Rectal smooth muscle tissue (tissue), 1 donor: ENCODE results near the gene NCBP1.
"Not testable (repeated sequence)": the region's sequence is repeated elsewhere in the genome, so short reads cannot be mapped to it uniquely, and the experiment has no call there.

Experiments used
- H3K27ac ChIP-seq: one replicate; pipeline ENCODE4 v1.7.0; 2013; ENCODE audit warnings: low read depth, low read length, inconsistent platforms
- H3K27me3 ChIP-seq: one replicate; pipeline ENCODE4 v1.7.0; 2013; ENCODE audit warnings: low read length; ENCODE audit not compliant: control insufficient read depth, insufficient read depth
- H3K36me3 ChIP-seq: one replicate; pipeline ENCODE4 v1.7.0; 2013; ENCODE audit warnings: low read length; ENCODE audit not compliant: control insufficient read depth, insufficient read depth
- H3K4me1 ChIP-seq: one replicate; pipeline ENCODE4 v1.7.0; 2013; ENCODE audit warnings: low read length; ENCODE audit not compliant: control insufficient read depth, insufficient read depth
- H3K4me3 ChIP-seq: one replicate; pipeline ENCODE4 v1.7.0; 2013; ENCODE audit warnings: low read length
- H3K9ac ChIP-seq: one replicate; pipeline ENCODE4 v1.7.0; 2013; ENCODE audit warnings: low read length

The NCBP1 gene

DNA sequence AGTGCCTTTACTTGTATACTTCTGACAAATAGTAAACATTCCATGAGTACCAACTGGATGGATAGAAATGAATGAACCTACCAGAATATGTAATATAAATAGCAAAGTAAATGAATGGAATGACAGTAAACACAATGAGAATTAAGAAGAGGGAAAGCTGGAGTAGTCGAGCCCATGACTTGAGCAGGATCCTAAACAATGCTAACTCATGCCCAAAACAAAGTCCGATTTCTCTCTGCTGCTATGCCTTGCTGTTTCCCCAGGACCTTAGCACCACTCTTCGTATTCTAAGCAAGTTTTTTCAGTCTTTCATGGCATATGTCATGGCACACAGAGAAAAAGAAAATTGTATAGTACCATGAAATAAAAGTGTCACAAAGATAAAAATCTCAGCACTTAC, 61.8 kb downstream of the NCBP1 start:
- Histone ChIP-seq H3K9ac (no peak overlapping the region), H3K4me3 (peak overlapping the region; percentile 86), H3K36me3 (no peaks in the 10 kb centered on the region), H3K27ac (no peak overlapping the region), H3K4me1 (peaks cover 22% of the 10 kb centered on the region), H3K27me3 (no peaks in the 10 kb centered on the region)

GRCh38 chr9:97695995-97696802, 62.6 kb downstream of the NCBP1 start:
- peak overlapping the region; percentile 86 for H3K4me3 ChIP-seq
- H3K27me3 ChIP-seq: no peaks in the 10 kb centered on the region
- no peaks in the 10 kb centered on the region for H3K36me3 ChIP-seq
- H3K9ac ChIP-seq: peak overlapping the region; percentile 80
- peaks cover 22% of the 10 kb centered on the region for H3K4me1 ChIP-seq
- H3K27ac ChIP-seq: peak overlapping the region; percentile 94

DNA sequence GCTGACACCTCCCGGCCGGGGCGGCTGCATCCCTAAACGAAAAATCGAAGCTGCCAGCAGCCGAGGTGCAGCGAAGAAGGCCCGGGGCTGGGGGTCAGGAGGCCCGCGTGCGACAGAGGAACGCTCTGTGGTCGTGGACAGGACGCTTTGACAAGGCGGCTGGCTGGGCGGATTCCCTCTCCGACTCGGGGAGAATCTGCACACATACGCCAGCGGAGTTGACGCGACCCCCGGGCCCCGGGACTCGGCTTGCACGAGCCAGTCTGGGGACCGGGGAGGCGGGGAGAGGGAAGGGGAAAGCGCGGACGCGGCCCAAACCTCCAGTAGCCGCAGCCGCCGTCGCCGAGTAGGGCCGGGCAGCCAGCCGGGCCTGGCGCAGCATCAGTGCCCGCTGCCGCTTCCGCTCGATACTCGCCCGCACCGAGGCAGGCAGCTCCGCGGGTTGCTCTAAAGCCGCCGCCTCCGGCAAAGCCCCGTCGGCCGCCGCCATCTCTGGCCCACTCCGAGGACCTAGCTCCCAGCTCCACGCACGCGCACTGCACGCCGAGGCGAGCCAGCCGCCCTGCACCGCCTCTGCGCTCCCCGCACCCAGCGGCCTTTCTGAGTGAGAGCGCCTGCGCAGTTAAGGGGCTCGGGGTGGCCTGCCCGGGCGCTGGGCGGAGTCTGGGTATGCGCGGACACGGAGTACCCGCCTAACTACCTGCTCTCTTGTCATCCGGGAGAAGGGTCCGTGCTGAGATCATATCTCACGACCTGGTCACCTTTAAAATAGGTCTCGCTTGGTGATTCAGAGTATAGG, 63.4 kb downstream of the NCBP1 start, which contains the start of gene XPA:
Gene XPA (minus strand): TSS at position 538 of the 799 bp plus-strand sequence. CDS start 48 bp downstream, at position 490.
- Histone ChIP-seq H3K4me3 (peak within 1 kb of the TSS; percentile 86), H3K27me3 (no peaks in the 10 kb centered on the region), H3K27ac (peak within 1 kb of the TSS; percentile 94), H3K36me3 (no peaks in the 10 kb centered on the region), H3K9ac (peak within 1 kb of the TSS; percentile 80), H3K4me1 (peaks cover 22% of the 10 kb centered on the region)

GRCh38 chr9:97697837-97698236, 64.2 kb downstream of the NCBP1 start:
- Histone ChIP-seq H3K9ac (no peak overlapping the region), H3K36me3 (no peaks in the 10 kb centered on the region), H3K4me1 (peaks cover 22% of the 10 kb centered on the region), H3K4me3 (peak overlapping the region; percentile 86), H3K27ac (peak overlapping the region; percentile 94), H3K27me3 (no peaks in the 10 kb centered on the region)

DNA sequence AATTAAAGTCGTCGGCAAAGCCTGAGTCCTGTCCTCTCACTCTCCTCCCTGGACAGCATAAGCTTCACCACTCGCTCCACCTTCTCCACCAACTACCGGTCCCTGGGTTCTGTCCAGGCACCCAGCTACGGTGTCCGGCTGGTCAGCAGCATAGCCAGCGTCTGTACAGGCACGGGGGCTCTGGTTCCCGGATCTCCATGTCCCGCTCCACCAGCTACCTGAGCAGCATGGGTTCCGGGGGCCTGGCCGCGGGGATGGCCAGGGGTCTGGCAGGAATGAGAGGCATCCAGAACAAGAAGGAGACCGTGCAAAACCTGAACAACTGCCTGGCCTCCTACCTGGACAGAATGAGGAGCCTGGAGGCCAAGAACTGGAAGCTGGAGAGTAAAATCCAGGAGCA, 65.2 kb downstream of the NCBP1 start:
- no peak overlapping the region for H3K4me3 ChIP-seq
- H3K27me3 ChIP-seq: no peaks in the 10 kb centered on the region
- H3K9ac ChIP-seq: no peak overlapping the region
- H3K36me3 ChIP-seq: no peaks in the 10 kb centered on the region
- peaks cover 26% of the 10 kb centered on the region for H3K4me1 ChIP-seq
- no peak overlapping the region for H3K27ac ChIP-seq

- not testable (repeated sequence) for H3K4me3 ChIP-seq, H3K36me3 ChIP-seq, H3K9ac ChIP-seq, H3K27ac ChIP-seq, H3K27me3 ChIP-seq
- peaks cover 28% of the 10 kb centered on the region for H3K4me1 ChIP-seq
Observed at GRCh38 chr9:97699281-97699680, 65.7 kb downstream of the NCBP1 start.

DNA sequence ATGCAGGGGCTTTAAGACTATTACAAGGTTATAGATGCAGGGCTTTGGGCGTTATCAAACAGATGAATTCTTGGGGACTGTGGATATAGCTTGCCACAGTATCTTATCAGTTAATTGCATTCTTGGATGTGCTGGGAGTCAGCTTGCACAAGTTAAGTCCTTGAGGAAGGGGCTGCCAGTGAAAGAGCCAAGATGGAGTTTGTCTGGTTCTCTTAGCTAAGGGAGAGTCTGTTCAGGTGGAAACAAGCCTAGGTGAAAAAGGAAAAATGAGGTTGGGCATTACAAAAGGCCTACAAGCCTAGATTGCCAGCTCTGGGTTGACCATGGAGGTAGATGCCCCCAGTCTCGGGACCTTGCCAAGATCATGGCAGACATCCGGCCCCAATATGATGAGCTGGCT, 66.2 kb downstream of the NCBP1 start:
- not testable (repeated sequence) for H3K4me3 ChIP-seq, H3K27me3 ChIP-seq, H3K36me3 ChIP-seq, H3K27ac ChIP-seq, H3K9ac ChIP-seq
- peaks cover 27% of the 10 kb centered on the region for H3K4me1 ChIP-seq

DNA sequence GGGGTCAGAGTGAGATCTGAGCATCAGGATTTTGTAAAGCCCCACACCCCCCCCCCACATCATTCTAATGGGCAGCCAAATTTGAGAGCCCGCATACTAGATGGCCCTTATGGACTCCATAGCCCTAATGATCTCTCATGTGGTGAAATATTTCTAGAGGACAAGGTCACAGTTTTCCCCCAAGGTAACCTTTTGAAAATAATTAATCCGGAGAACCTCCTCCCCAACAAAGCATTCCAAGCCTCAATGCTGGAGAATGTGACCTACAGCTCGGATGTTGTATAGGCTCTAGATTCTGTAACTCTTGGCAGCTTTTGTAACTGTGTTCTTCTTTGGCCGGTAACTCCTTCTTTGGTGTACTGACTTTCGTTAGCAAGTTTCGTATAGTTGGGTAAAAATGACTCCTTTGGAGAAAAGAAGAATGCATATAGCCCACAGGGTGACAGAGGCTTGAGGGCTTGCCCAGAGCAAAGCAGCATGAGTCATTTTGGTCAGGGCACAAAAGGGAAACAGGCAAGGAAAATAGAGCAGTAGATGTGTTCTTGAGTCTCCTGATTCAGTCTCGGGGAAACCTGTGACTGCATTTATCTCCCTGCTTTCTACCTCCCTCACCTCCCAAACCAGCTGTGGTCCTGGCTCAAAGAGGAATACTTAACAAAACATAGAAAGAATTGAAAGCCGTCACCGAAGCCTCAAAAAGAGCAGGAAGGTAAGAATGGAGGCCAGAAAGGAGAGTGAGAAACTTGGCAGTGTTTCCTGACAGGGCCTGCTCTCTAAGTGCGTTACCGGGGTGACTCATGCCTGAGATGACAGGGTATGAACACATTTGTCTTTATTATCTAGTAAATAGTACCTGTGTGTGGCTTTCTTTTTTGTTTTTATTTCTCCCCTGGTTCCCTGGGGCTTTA, 70.1 kb downstream of the NCBP1 start:
- H3K9ac ChIP-seq: no peak overlapping the region
- peak overlapping the region; percentile 73 for H3K27ac ChIP-seq
- peaks cover 6% of the 10 kb centered on the region for H3K4me1 ChIP-seq
- H3K36me3 ChIP-seq: no peaks in the 10 kb centered on the region
- H3K27me3 ChIP-seq: no peaks in the 10 kb centered on the region
- H3K4me3 ChIP-seq: no peak overlapping the region

DNA sequence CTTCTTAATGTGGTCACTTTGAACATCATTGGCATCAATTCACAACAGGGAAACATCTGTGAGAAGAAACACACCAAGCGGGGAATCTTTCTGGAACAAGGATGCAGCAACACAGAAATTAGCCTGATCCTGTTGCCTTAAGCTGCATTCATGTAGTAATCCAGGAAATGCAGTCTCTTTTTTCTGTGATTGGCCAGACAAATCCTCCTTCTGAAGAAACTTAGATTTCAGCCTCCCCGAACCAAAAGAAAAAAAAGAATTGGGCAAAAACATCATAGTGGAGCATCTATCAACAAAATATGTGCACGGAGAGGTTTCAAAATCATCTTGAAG, 70.7 kb downstream of the NCBP1 start:
- Histone ChIP-seq H3K36me3 (no peaks in the 10 kb centered on the region), H3K4me3 (no peak overlapping the region), H3K9ac (no peak overlapping the region), H3K27ac (peak overlapping the region; percentile 73), H3K27me3 (no peaks in the 10 kb centered on the region), H3K4me1 (peaks cover 6% of the 10 kb centered on the region)

DNA sequence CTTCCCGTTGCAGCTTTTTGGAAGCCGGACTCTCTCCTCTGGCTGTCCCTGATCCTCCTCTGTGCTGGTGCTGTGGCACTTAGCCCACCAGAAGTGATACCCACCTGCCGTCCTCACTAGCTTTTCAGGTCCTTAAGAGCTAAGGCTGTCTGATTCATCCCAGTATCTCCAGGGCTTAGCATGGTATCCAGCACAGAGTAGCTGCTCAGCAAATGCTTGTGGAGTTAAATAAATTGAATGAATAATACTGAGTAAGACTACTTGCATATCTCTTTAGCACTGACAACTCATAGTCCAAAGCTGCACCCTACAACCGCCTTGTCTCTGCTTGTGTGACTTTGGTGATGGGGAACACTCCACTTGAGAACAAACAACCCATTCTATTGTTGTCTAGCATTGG, 71.2 kb downstream of the NCBP1 start:
- Histone ChIP-seq H3K9ac (no peak overlapping the region), H3K4me3 (no peak overlapping the region), H3K27ac (peak overlapping the region; percentile 10), H3K27me3 (no peaks in the 10 kb centered on the region), H3K4me1 (peaks cover 6% of the 10 kb centered on the region), H3K36me3 (no peaks in the 10 kb centered on the region)

DNA sequence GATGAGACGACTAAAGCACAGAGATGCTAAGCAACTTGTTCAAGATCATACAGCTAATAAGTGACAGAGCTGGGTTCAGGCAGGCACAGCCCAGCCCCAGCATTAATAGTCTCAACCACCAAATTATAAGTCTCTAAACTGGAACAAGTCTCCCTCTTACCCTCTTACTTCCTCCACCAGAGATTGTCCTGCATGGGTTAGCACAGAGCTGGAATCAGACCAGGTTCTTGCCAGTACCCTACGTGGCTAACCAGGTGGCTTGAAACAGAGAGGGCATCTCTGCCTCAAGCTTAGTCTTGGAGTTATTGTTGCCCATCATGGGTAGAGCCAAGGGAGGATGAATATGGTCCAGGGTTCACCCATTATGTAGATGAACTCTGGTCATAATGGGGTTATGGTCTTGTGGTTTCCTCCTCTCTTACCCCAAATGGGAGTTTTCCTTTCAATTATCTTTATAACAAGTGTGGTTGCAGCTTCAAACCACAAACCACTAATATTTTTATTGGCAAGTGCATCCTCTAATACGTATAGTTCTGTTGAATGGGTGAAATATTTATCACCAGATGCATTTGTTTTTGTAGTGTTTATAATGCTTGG, 71.8 kb downstream of the NCBP1 start:
- H3K4me1 ChIP-seq: peaks cover 6% of the 10 kb centered on the region

GRCh38 chr9:97706246-97706645, 72.6 kb downstream of the NCBP1 start:
- Histone ChIP-seq H3K27me3 (no peaks in the 10 kb centered on the region), H3K27ac (no peak overlapping the region), H3K36me3 (no peaks in the 10 kb centered on the region), H3K4me1 (peaks cover 6% of the 10 kb centered on the region), H3K4me3 (no peak overlapping the region), H3K9ac (no peak overlapping the region)

More for the DNA sequence above, 71.8 kb downstream of the NCBP1 start:
- no peak overlapping the region for H3K27ac ChIP-seq
- H3K9ac ChIP-seq: no peak overlapping the region
- H3K27me3 ChIP-seq: no peaks in the 10 kb centered on the region
- H3K4me3 ChIP-seq: no peak overlapping the region
- no peaks in the 10 kb centered on the region for H3K36me3 ChIP-seq
